GM18499 (cell line): ENCODE data around the gene BDKRB2.

Source experiments
- ATAC-seq: cut with Tn5 transposase; IDR thresholded peaks from one replicate; pipeline ENCODE4 v1.9.1; 2021; ENCODE audit warnings: moderate number of reproducible peaks; ENCODE audit not compliant: insufficient read depth, unreplicated experiment

Gene BDKRB2

GRCh38 chr14:96265383-96266095 lies 60.9 kb downstream of the BDKRB2 start:
- no peak for ATAC-seq

- no peak for ATAC-seq
Observed at GRCh38 chr14:96267336-96267735, 62.7 kb downstream of the BDKRB2 start.

GRCh38 chr14:96267916-96268315 lies 63.3 kb downstream of the BDKRB2 start:
- ATAC-seq = no peak

- no peak for ATAC-seq
Observed at GRCh38 chr14:96268431-96269358, 64.1 kb downstream of the BDKRB2 start.

GRCh38 chr14:96269359-96269710 lies 64.7 kb downstream of the BDKRB2 start:
- ATAC-seq = no peak

GRCh38 chr14:96270565-96271420 lies 66.2 kb downstream of the BDKRB2 start:
- no peak for ATAC-seq

GRCh38 chr14:96271421-96271762 lies 66.8 kb downstream of the BDKRB2 start:
- ATAC-seq = no peak

- no peak for ATAC-seq
Observed at GRCh38 chr14:96272777-96273473, 68.3 kb downstream of the BDKRB2 start.

- no peak for ATAC-seq
Observed at GRCh38 chr14:96273629-96274028, 69.0 kb downstream of the BDKRB2 start.

- ATAC-seq = no peak
Observed at GRCh38 chr14:96274122-96274521, 69.5 kb downstream of the BDKRB2 start.

GRCh38 chr14:96274543-96274942 lies 69.9 kb downstream of the BDKRB2 start:
- no peak for ATAC-seq

- no peak for ATAC-seq
Observed at GRCh38 chr14:96275177-96276112, 70.8 kb downstream of the BDKRB2 start.

GRCh38 chr14:96277890-96278289 lies 73.3 kb downstream of the BDKRB2 start:
- ATAC-seq = no peak

GRCh38 chr14:96279564-96279963 lies 74.9 kb downstream of the BDKRB2 start:
- no peak for ATAC-seq

GRCh38 chr14:96280104-96280503 lies 75.5 kb downstream of the BDKRB2 start:
- ATAC-seq = no peak

- ATAC-seq = no peak
Observed at GRCh38 chr14:96281486-96281885, 76.8 kb downstream of the BDKRB2 start.

- ATAC-seq = no peak
Observed at GRCh38 chr14:96284008-96284407, 79.4 kb downstream of the BDKRB2 start.

GRCh38 chr14:96284430-96284829 lies 79.8 kb downstream of the BDKRB2 start:
- ATAC-seq = no peak

- no peak for ATAC-seq
Observed at GRCh38 chr14:96285667-96286066, 81.0 kb downstream of the BDKRB2 start.
